ENCODE data around the gene SASH1.
A peak's percentile ranks its signal among the peaks of the same experiment; 100 is the strongest.

Gene SASH1

DNA sequence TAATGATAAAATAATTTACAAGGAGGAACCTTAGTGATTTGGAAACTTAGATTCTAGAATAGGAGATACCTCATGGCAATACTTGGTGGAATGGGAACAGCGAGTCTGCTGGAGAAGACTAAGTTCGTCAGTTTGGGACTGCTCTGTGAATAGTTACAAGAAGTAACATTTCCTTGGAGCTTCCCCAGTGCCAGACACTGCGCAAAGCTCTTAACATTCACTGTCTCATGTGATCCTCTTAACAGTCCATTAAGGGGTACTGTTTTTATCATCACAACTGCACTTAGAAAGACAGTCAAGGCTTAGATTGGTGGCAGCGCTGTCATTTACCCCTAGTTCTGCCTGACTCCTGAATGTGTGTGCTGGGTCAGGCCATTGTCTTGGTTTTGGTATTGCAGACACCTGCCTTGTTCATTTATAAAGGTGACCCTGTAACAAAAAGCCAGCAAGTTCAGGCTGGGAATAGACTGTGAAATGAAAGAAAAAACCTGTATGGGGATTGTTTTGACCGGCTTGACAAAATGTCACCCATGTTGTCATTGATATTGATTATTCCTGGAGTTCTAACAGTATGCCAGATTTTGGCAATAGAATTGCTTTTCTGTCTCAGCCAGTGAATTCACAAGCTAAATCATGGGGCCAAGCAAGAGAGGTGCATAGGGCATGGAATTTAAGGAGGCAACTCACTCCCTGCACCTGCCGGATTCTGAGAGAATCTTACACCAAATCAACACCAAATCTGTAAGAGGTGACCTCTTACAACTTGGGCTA is 118.4 kb downstream of the SASH1 start:
- DNase-seq (ENCODE audit: low read depth) = no peak
- no peak for TF ChIP-seq CTCF (conservative IDR thresholded peaks at IDR 0.05; ENCODE audit: low read depth, low read length)

DNA sequence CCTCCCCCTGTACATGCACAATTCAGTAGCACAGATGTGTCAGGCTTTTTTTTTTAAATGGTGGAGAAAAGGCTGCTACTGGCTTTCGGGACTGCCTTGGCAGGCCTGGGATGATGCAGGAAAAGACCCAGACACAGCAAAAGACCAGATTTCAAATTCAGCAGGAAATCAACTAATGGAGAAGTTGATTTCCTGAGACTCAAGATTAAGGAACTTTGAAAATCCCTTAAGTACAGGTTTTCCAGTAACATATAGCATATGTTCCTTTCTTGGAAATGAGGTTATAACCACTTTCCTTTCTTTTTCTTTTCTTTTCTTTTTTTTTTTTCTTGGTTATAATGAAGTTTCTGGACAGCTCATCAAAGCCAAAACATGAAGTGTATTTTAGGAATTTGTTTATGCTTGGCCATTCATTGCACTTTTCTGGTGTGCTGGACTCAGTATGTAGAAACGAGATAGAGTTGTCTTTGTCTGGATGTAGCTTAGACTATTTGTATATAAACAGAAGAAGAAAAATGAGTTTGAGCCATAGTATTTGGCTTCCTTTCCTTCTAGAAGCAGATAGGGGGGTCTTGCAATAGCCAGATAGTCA is 119.4 kb downstream of the SASH1 start:
- no peak overlapping the region for H3K4me3 ChIP-seq (ENCODE audit: low read depth, low read length)
- no peak for TF ChIP-seq CTCF (conservative IDR thresholded peaks at IDR 0.05; ENCODE audit: low read depth, low read length)
- DNase-seq (ENCODE audit: low read depth) = peak; percentile 44

More for the DNA sequence above, 118.4 kb downstream of the SASH1 start:
- H3K4me3 ChIP-seq (ENCODE audit: low read depth, low read length) = no peak overlapping the region

GRCh38 chr6:148463671-148464070 is 121.0 kb downstream of the SASH1 start:
- no peak overlapping the region for H3K4me3 ChIP-seq (ENCODE audit: low read depth, low read length)
- peak; percentile 62 for DNase-seq (ENCODE audit: low read depth)
- no peak for TF ChIP-seq CTCF (conservative IDR thresholded peaks at IDR 0.05; ENCODE audit: low read depth, low read length)

- peak; percentile 87 for DNase-seq (ENCODE audit: low read depth)
- peak; percentile 95 for TF ChIP-seq CTCF (conservative IDR thresholded peaks at IDR 0.05; ENCODE audit: low read depth, low read length)
- H3K4me3 ChIP-seq (ENCODE audit: low read depth, low read length) = no peak overlapping the region
Measured at GRCh38 chr6:148464319-148465010, 121.8 kb downstream of the SASH1 start.

DNA sequence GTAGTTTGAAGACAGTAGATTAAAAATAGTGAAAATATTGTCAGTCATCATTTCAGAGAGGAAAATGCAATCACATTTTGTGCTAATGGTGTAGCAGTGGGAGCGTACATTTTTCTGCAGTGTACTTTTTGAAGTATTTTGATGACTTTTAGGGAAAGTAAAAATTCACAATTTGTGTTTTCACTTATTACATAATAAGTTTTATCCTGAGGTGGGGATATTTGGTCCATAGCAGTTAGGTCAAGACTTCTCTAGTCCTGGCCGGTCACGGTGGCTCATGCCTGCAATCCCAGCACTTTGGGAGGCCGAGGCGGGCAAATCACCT is 122.3 kb downstream of the SASH1 start:
- H3K4me3 ChIP-seq (ENCODE audit: low read depth, low read length) = no peak overlapping the region
- no peak for DNase-seq (ENCODE audit: low read depth)
- TF ChIP-seq CTCF (conservative IDR thresholded peaks at IDR 0.05; ENCODE audit: low read depth, low read length) = no peak

GRCh38 chr6:148465670-148466069 is 123.0 kb downstream of the SASH1 start:
- DNase-seq (ENCODE audit: low read depth) = no peak
- no peak for TF ChIP-seq CTCF (conservative IDR thresholded peaks at IDR 0.05; ENCODE audit: low read depth, low read length)
- H3K4me3 ChIP-seq (ENCODE audit: low read depth, low read length) = no peak overlapping the region
